ENCODE measurements around the gene C2CD4A. TPM values are rescaled to one million over a fixed set of nuclear protein-coding genes. Genes with fewer than 3 reads are reported as not detected.

Gene C2CD4A
- total and polyA plus RNA-seq, 9 of the 15 experiments (the other 6 are each of a cell fraction or from before 2014, with no cell fraction given), result not detected

DNA sequence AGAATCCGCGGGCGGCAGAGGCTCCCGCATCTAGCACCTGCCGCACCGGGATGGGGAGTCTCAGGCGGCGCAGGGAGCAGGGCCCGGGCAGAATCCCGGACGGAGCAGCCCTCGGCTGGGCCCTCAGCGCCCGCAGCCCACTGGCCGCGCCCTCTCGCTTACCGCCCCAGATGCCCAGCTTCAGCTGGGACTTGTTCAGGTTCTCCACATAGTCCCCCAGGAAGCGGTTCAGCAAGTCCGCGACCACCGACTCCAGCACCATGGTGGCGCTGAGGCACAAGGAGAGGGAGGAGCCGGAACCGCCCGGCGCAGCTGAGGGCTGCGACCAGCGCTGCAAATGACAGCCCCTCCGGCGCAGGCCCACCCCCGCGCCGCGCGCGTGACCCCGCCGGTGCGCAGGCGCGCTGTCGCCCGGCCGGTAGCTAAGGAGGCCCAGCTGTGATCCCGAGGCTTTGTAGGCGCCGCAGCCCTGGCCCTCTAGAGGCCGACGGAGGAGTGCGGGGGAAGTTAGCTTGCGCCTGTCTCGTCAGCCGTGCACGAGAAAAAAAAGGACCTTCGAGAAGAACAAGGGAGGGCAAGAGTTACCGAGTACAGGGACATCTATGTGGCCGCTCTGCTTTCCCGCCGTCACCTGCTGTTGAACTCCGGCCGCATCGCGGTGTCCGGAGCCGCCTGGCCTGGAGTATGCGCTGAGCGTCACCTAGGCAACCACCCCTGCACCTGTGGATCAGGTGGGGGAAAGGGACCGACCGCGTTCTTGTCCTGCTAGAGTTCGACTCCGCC, 6.5 kb upstream of the C2CD4A start, which contains the start of gene VPS13C (continued):
- TF ChIP-seq RREB1 (CRISPR knock-in tag; IDR thresholded peaks at IDR 0.05) (0 out of 2 replicates have a peak, but pooled peaks have one; percentile 43), POLR2A (conservative IDR thresholded peaks at IDR 0.05) (peak; percentile 82), NR1H2 (CRISPR knock-in tag; IDR thresholded peaks at IDR 0.05) (no peak), ARHGAP35 (IDR thresholded peaks at IDR 0.05; ENCODE audit: partially characterized antibody) (no peak), CTCFL (IDR thresholded peaks at IDR 0.05; ENCODE audit: borderline replicate concordance, insufficient read depth, low read depth, low read length, poor library complexity, severe bottlenecking) (peak; percentile 94), POLR2H (tag; IDR thresholded peaks at IDR 0.05; ENCODE audit: low read depth) (no peak), THAP12 (CRISPR knock-in tag; IDR thresholded peaks at IDR 0.05) (peak; percentile 61; the same call in 1 of the 2 replicates), PHF21A (IDR thresholded peaks at IDR 0.05; ENCODE audit: borderline replicate concordance, low read depth) (no peak), CBX2 (IDR thresholded peaks at IDR 0.05; ENCODE audit: insufficient read depth, low read length, poor library complexity, severe bottlenecking) (no peak), SETDB1 (IDR thresholded peaks at IDR 0.05; ENCODE audit: low read length) (no peak), POLR2AphosphoS2 (IDR thresholded peaks at IDR 0.05; ENCODE audit: low read length) (no peak)
- TF ChIP-seq, protein P1, sequence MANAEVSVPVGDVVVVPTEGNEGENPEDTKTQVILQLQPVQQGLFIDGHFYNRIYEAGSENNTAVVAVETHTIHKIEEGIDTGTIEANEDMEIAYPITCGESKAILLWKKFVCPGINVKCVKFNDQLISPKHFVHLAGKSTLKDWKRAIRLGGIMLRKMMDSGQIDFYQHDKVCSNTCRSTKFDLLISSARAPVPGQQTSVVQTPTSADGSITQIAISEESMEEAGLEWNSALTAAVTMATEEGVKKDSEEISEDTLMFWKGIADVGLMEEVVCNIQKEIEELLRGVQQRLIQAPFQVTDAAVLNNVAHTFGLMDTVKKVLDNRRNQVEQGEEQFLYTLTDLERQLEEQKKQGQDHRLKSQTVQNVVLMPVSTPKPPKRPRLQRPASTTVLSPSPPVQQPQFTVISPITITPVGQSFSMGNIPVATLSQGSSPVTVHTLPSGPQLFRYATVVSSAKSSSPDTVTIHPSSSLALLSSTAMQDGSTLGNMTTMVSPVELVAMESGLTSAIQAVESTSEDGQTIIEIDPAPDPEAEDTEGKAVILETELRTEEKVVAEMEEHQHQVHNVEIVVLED (CRISPR knock-in tag; IDR thresholded peaks at IDR 0.05), result peak; percentile 69

Data from K562 (cell line).